Mesodermal cell (in vitro differentiated cells): ENCODE data around the gene PGM2.

Experiments
- H3K27ac ChIP-seq: 2 replicates; pipeline ENCODE4 v1.7.0; 2013; ENCODE audit warnings: mild to moderate bottlenecking, low read depth, low read length, moderate library complexity; ENCODE audit not compliant: severe bottlenecking
- H3K36me3 ChIP-seq: 2 replicates; pipeline ENCODE4 v1.7.1; 2013; ENCODE audit warnings: mild to moderate bottlenecking, low read length, moderate library complexity; ENCODE audit not compliant: control insufficient read depth, insufficient read depth
- H3K4me1 ChIP-seq: one replicate; pipeline ENCODE4 v1.7.1; 2013; ENCODE audit warnings: mild to moderate bottlenecking, low read length; ENCODE audit not compliant: insufficient read depth, control insufficient read depth, poor library complexity, severe bottlenecking
- H3K4me3 ChIP-seq: 2 replicates; pipeline ENCODE4 v1.7.0; 2013; ENCODE audit warnings: low read length, control low read depth, mild to moderate bottlenecking; ENCODE audit not compliant: insufficient read depth, poor library complexity, severe bottlenecking; ENCODE audit errors: extremely low read depth
- H3K9me3 ChIP-seq: 2 replicates; pipeline ENCODE4 v1.7.1; 2013; ENCODE audit warnings: mild to moderate bottlenecking, low read length, moderate library complexity; ENCODE audit not compliant: control insufficient read depth
- WGBS, 2 experiments: methylation state at CpG; one replicate each; pipeline ENCODE4 v1.1.5; 2013; ENCODE audit warnings: missing lambda C conversion rate in 2 of 2; ENCODE audit not compliant: insufficient coverage in 2 of 2; 5-methylcytosine and 5-hydroxymethylcytosine counted together

The PGM2 gene

GRCh38 chr4:37862961-37863360 is 36.5 kb downstream of the PGM2 start:
- Histone ChIP-seq H3K4me3 (no peak overlapping the region), H3K4me1 (no peaks in the 10 kb centered on the region), H3K9me3 (no peaks in the 10 kb centered on the region), H3K36me3 (peaks cover 8% of the 10 kb centered on the region), H3K27ac (no peak overlapping the region)
- WGBS, 2 experiments = 100% methylated on average over 1 of the region's 4 CpGs

- WGBS, 2 experiments = 85 to 90% methylated on average over 3 to 4 of the region's 4 CpGs
- Histone ChIP-seq H3K4me3 (no peak overlapping the region), H3K9me3 (no peaks in the 10 kb centered on the region), H3K36me3 (peaks cover 8% of the 10 kb centered on the region), H3K4me1 (no peaks in the 10 kb centered on the region), H3K27ac (no peak overlapping the region)
These were observed 38.3 kb downstream of the PGM2 start for GRCh38 chr4:37864786-37865185.

- Histone ChIP-seq H3K4me3 (no peak overlapping the region), H3K27ac (no peak overlapping the region), H3K4me1 (no peaks in the 10 kb centered on the region), H3K36me3 (peaks cover 8% of the 10 kb centered on the region), H3K9me3 (no peaks in the 10 kb centered on the region)
- no CpG with 5 or more reads among the region's 3 CpGs for WGBS, 2 experiments
These were observed 39.0 kb downstream of the PGM2 start for GRCh38 chr4:37865450-37865849.

DNA sequence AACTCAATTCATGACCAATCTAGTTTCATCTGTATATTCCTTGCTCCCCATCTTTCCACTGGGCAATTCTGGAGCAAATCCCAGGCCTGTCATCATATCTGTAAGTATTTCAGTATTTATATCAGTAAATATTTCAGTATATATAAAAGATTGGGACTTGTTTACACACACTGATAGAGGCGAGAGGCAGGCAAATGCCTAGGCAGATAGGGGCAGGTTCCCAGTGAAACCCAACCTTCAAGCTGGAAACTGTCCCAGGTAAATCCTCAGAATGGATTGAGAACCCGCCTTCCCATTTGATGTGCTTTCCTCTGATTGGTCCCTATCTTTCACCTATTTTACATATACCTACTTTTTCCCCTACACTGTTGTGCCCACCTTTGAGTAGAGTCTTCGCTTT is 40.6 kb downstream of the PGM2 start:
- no peak overlapping the region for H3K4me3 ChIP-seq
- peaks cover 8% of the 10 kb centered on the region for H3K36me3 ChIP-seq
- H3K4me1 ChIP-seq = no peaks in the 10 kb centered on the region
- no peak overlapping the region for H3K27ac ChIP-seq
- WGBS, 2 experiments = 92 to 94% methylated on average over 3 of the region's 3 CpGs
- H3K9me3 ChIP-seq = no peaks in the 10 kb centered on the region

DNA sequence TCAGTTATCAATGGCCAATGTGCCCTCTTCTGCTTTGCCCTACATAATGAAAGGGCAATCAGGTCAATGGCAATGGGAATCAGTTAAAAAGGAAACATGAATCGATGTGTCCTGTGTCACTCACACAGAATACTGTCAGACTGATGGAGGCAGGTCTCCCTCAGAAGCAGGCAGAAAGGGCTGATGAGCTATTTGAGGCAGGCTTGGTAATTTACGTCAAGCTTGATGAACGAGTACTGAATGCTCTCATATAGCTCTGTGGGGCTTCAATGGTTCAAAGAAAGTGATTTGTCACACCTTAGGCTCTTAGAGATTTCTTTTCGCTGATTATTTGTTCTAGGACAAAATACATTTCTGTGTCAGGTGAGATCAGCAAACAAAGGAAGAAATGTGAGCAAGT is 41.8 kb downstream of the PGM2 start:
- 88 to 94% methylated on average over 4 of the region's 4 CpGs for WGBS, 2 experiments
- H3K4me3 ChIP-seq = no peak overlapping the region
- H3K27ac ChIP-seq = no peak overlapping the region
- H3K9me3 ChIP-seq = no peaks in the 10 kb centered on the region
- no peaks in the 10 kb centered on the region for H3K4me1 ChIP-seq
- peaks cover 5% of the 10 kb centered on the region for H3K36me3 ChIP-seq

- Histone ChIP-seq H3K4me3 (no peak overlapping the region), H3K27ac (no peak overlapping the region), H3K36me3 (no peaks in the 10 kb centered on the region), H3K9me3 (no peaks in the 10 kb centered on the region), H3K4me1 (no peaks in the 10 kb centered on the region)
- WGBS, 2 experiments = no CpG with 5 or more reads among the region's 1 CpG
These were observed 46.0 kb downstream of the PGM2 start for GRCh38 chr4:37872310-37872988.

DNA sequence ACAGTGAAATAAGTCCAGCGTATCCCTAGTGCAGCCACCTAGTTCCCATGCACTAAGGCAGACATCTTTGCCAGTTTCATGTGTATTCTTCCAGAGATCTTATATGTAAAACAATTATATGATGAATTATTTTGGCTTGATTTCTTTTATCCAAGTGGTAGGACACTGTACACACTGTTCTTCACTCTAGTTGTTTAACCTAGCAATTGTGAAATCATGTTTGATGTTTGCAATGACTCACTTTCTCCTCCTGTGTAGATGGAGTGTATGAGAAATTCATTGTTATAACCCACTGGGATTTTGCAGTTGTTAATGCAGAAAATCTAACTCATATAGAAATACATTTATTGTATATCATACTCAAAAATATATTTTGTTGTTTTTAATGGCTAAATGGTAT is 46.9 kb downstream of the PGM2 start:
- H3K9me3 ChIP-seq = no peaks in the 10 kb centered on the region
- no peaks in the 10 kb centered on the region for H3K4me1 ChIP-seq
- no peaks in the 10 kb centered on the region for H3K36me3 ChIP-seq
- WGBS, 2 experiments = 100% methylated on average over 1 of the region's 1 CpG; no CpG with 5 or more reads in 1 of the 2 experiments
- H3K27ac ChIP-seq = no peak overlapping the region
- no peak overlapping the region for H3K4me3 ChIP-seq

GRCh38 chr4:37876156-37876555 is 49.7 kb downstream of the PGM2 start:
- no peak overlapping the region for H3K27ac ChIP-seq
- 88 to 100% methylated on average over 1 of the region's 2 CpGs for WGBS, 2 experiments

DNA sequence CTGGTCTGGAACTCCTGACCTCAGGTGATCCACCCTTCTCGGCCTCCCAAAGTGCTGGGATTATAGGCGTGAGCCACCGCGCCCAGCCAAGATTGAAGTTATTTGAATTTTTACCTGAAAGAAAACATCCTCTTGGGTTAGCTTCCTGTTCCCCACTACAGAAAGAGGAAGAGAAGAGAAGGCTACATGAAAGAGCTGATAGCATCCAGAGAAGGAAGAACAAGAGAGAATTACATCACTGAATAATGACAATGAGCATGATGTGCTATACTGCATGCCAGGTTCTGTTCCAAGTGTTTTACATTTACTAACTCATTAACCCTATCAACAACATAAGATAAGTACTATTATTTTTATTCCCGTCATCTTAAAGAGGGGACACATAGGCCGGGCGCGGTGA is 52.9 kb downstream of the PGM2 start:
- Histone ChIP-seq H3K36me3 (no peaks in the 10 kb centered on the region), H3K9me3 (no peaks in the 10 kb centered on the region), H3K4me1 (no peaks in the 10 kb centered on the region), H3K27ac (no peak overlapping the region), H3K4me3 (no peak overlapping the region)
- 98 to 100% methylated on average over 2 to 8 of the region's 8 CpGs for WGBS, 2 experiments

More at GRCh38 chr4:37876156-37876555, 49.7 kb downstream of the PGM2 start:
- Histone ChIP-seq H3K9me3 (no peaks in the 10 kb centered on the region), H3K4me3 (no peak overlapping the region), H3K4me1 (no peaks in the 10 kb centered on the region), H3K36me3 (no peaks in the 10 kb centered on the region)

DNA sequence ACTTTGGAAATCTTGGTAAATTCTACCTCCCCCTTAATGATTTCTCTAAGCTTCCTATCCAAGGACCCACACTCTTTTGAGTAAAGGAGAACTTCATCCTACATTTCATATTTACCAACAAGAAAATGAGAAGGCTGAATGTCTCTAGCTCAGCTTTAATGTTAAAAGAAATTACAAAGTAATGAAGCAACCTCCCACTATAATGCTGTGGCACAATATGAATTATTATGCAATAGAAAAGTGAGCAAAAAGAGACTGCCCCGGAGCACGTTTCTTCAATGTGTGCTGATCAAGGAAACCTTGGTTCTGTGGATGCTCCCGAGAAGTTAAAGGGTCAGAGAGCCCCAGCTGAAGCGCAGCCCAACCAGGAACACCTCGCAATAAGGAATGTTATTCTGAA is 55.3 kb downstream of the PGM2 start:
- WGBS, 2 experiments = 60 to 97% methylated on average over 1 to 4 of the region's 5 CpGs
- Histone ChIP-seq H3K4me1 (no peaks in the 10 kb centered on the region), H3K27ac (no peak overlapping the region), H3K36me3 (no peaks in the 10 kb centered on the region), H3K4me3 (no peak overlapping the region), H3K9me3 (no peaks in the 10 kb centered on the region)

DNA sequence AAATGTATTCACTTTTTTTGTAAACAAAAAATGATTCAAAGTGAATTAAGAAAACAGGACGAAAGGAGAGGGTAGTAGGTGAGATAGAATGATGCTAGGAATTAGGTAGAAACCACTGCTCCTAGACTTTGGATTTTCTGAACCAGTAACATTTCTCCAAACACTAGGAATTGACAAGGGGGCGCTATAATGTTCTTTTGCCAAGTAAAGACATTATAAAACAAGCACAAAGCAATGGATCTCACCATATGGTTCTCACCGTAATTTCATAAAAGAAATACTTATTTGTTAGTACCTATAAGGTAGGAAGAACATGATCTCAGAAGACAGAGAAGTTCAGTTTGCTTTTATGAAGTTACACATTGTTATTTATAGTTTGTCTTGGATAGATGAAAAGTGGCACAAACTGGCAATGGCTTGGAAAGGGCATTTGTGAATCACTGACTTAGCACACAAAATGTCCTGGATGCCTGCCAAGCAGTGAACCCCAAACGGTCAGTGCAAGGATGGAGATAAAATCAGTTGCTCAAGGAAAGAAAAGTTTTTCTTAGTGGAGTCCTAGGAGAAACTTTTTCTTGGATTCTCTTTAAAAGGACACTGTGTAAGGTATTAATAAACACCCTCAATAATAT is 56.3 kb downstream of the PGM2 start:
- 60 to 71% methylated on average over 1 of the region's 4 CpGs for WGBS, 2 experiments
- no peaks in the 10 kb centered on the region for H3K4me1 ChIP-seq

More for the DNA sequence above, 56.3 kb downstream of the PGM2 start:
- Histone ChIP-seq H3K27ac (no peak overlapping the region), H3K36me3 (no peaks in the 10 kb centered on the region), H3K9me3 (no peaks in the 10 kb centered on the region), H3K4me3 (no peak overlapping the region)
